Osteocyte (in vitro differentiated cells): ENCODE data around the gene TMEM38A. TPM values are rescaled to one million over a fixed set of nuclear protein-coding genes. Genes with fewer than 3 reads are reported as not detected.

ENCODE experiments used
- total RNA-seq: library from RNA; stranded (reverse); gene quantifications from 2 replicates; pipeline ENCODE4 v1.2.1, GENCODE V29; 2021

TMEM38A gene
- total RNA-seq, 1 donor from 2014 or later: 6.3 TPM

Other genes starting within 250 kb of the TMEM38A start
- gene EPS15L1, start 189.2 kb upstream of the TMEM38A start, total RNA-seq: 47.4 and 53.1 TPM in 2 replicates
- gene CALR3, start 165.0 kb upstream of the TMEM38A start, total RNA-seq: not detected in 2 replicates
- gene C19orf44, start 164.7 kb upstream of the TMEM38A start, total RNA-seq: 5.3 and 5.5 TPM in 2 replicates
- 45.1 and 50.1 TPM in 2 replicates for gene CHERP, start 118.7 kb upstream of the TMEM38A start, total RNA-seq
- gene SLC35E1, start 88.7 kb upstream of the TMEM38A start, total RNA-seq: 49.8 and 55.5 TPM in 2 replicates
- gene MED26, start 32.9 kb upstream of the TMEM38A start, total RNA-seq: 9.5 and 15.4 TPM in 2 replicates
- gene SMIM7, start 995 bp upstream of the TMEM38A start, total RNA-seq: 60.5 and 63.8 TPM in 2 replicates
- gene NWD1, start 58.7 kb downstream of the TMEM38A start, total RNA-seq: not detected in 2 replicates
- gene SIN3B, start 168.3 kb downstream of the TMEM38A start, total RNA-seq: 75.3 and 80.0 TPM in 2 replicates
- gene F2RL3, start 227.9 kb downstream of the TMEM38A start, total RNA-seq: 0.08 TPM in 1 of 2 replicates, not detected in the other